ENCODE results near the gene C5orf15. TPM values are rescaled to one million over a fixed set of nuclear protein-coding genes. Genes with fewer than 3 reads are reported as not detected.

The C5orf15 gene
- polyA plus RNA-seq, 1 donor, result 73.8 TPM

- Histone ChIP-seq H3K4me1 (ENCODE audit: control insufficient read depth, insufficient read depth, low read length) (no peaks in the 10 kb centered on the region), H3K27me3 (ENCODE audit: control insufficient read depth, insufficient read depth, low read length) (no peaks in the 10 kb centered on the region), H3K4me3 (ENCODE audit: low read length) (no peak overlapping the region), H3K27ac (ENCODE audit: low read length) (no peak overlapping the region), H3K36me3 (ENCODE audit: control insufficient read depth, insufficient read depth, low read length) (peaks cover 12% of the 10 kb centered on the region), H3K9me3 (ENCODE audit: control insufficient read depth, low read depth, low read length) (no peaks in the 10 kb centered on the region)
- no CpG with 5 or more reads among the region's 7 CpGs for WGBS (ENCODE audit: insufficient coverage, low lambda C conversion rate)
- no peak for DNase-seq
These were observed 17.4 kb downstream of the C5orf15 start for GRCh38 chr5:133950821-133951612.

GRCh38 chr5:133948721-133949120, 19.7 kb downstream of the C5orf15 start:
- Histone ChIP-seq H3K36me3 (ENCODE audit: control insufficient read depth, insufficient read depth, low read length) (no peaks in the 10 kb centered on the region), H3K27me3 (ENCODE audit: control insufficient read depth, insufficient read depth, low read length) (no peaks in the 10 kb centered on the region), H3K9me3 (ENCODE audit: control insufficient read depth, low read depth, low read length) (no peaks in the 10 kb centered on the region), H3K4me1 (ENCODE audit: control insufficient read depth, insufficient read depth, low read length) (peaks cover 3% of the 10 kb centered on the region), H3K27ac (ENCODE audit: low read length) (no peak overlapping the region), H3K4me3 (ENCODE audit: low read length) (no peak overlapping the region)
- no peak for DNase-seq

DNA sequence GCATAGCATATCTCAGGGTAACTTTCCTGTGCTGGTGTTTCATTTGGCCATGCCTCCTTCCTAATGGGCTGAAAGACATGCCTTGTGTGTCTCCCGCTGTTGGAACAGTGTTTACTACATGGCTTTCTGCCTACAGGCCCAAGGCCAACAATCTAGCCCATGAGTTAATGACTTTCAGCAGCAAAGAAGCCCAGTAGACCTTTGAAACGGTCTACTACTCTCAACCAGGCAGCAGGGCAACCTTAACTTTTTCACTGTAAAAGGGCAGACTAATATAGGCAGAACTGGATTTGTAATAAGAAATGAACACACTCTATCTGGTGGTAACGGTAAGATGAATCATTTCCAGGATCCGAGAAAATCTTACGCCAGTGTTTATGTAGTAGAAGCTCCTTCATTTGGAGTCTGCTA, 21.0 kb downstream of the C5orf15 start:
- whole genome bisulfite sequencing (ENCODE audit: insufficient coverage, low lambda C conversion rate), result no CpG with 5 or more reads among the region's 5 CpGs
- Histone ChIP-seq H3K4me3 (ENCODE audit: low read length) (no peak overlapping the region), H3K36me3 (ENCODE audit: control insufficient read depth, insufficient read depth, low read length) (no peaks in the 10 kb centered on the region), H3K27me3 (ENCODE audit: control insufficient read depth, insufficient read depth, low read length) (no peaks in the 10 kb centered on the region), H3K4me1 (ENCODE audit: control insufficient read depth, insufficient read depth, low read length) (peaks cover 3% of the 10 kb centered on the region), H3K9me3 (ENCODE audit: control insufficient read depth, low read depth, low read length) (no peaks in the 10 kb centered on the region), H3K27ac (ENCODE audit: low read length) (no peak overlapping the region)
- DNase-seq, result no peak

- no CpG with 5 or more reads among the region's 3 CpGs for WGBS (ENCODE audit: insufficient coverage, low lambda C conversion rate)
- Histone ChIP-seq H3K4me3 (ENCODE audit: low read length) (no peak overlapping the region), H3K27me3 (ENCODE audit: control insufficient read depth, insufficient read depth, low read length) (no peaks in the 10 kb centered on the region), H3K4me1 (ENCODE audit: control insufficient read depth, insufficient read depth, low read length) (peaks cover 3% of the 10 kb centered on the region), H3K9me3 (ENCODE audit: control insufficient read depth, low read depth, low read length) (no peaks in the 10 kb centered on the region), H3K27ac (ENCODE audit: low read length) (no peak overlapping the region), H3K36me3 (ENCODE audit: control insufficient read depth, insufficient read depth, low read length) (no peaks in the 10 kb centered on the region)
- DNase-seq, result no peak
These were observed 22.9 kb downstream of the C5orf15 start for GRCh38 chr5:133945568-133945967.

GRCh38 chr5:133944263-133945185, 23.9 kb downstream of the C5orf15 start:
- no peak overlapping the region for H3K4me3 ChIP-seq (ENCODE audit: low read length)
- H3K4me1 ChIP-seq (ENCODE audit: control insufficient read depth, insufficient read depth, low read length), result peaks cover 6% of the 10 kb centered on the region
- H3K27ac ChIP-seq (ENCODE audit: low read length), result no peak overlapping the region
- no peaks in the 10 kb centered on the region for H3K9me3 ChIP-seq (ENCODE audit: control insufficient read depth, low read depth, low read length)
- H3K36me3 ChIP-seq (ENCODE audit: control insufficient read depth, insufficient read depth, low read length), result no peaks in the 10 kb centered on the region
- no CpG with 5 or more reads among the region's 19 CpGs for WGBS (ENCODE audit: insufficient coverage, low lambda C conversion rate)
- DNase-seq, result peak; percentile 51 to 53
- H3K27me3 ChIP-seq (ENCODE audit: control insufficient read depth, insufficient read depth, low read length), result no peaks in the 10 kb centered on the region

DNA sequence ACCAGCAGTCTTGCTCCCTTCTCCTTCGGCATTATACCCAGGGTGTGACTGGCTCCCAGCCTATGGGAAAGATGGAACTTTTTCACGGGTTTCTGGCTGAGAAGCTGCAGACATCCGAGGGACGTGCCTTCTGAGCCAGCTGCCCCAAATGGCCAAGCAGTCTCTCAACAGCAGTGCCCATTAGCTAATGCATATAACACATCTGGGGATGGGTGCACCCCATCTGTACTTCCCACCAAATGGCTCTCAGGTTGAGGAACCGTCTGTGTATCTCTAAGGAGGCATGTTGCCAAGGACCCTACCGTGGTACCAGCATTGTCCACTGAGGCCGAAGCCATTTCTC, 25.0 kb downstream of the C5orf15 start:
- no peak for DNase-seq
- no peak overlapping the region for H3K4me3 ChIP-seq (ENCODE audit: low read length)
- peaks cover 12% of the 10 kb centered on the region for H3K4me1 ChIP-seq (ENCODE audit: control insufficient read depth, insufficient read depth, low read length)
- H3K27ac ChIP-seq (ENCODE audit: low read length), result no peak overlapping the region
- no CpG with 5 or more reads among the region's 7 CpGs for WGBS (ENCODE audit: insufficient coverage, low lambda C conversion rate)
- H3K27me3 ChIP-seq (ENCODE audit: control insufficient read depth, insufficient read depth, low read length), result no peaks in the 10 kb centered on the region
- H3K9me3 ChIP-seq (ENCODE audit: control insufficient read depth, low read depth, low read length), result no peaks in the 10 kb centered on the region
- H3K36me3 ChIP-seq (ENCODE audit: control insufficient read depth, insufficient read depth, low read length), result no peaks in the 10 kb centered on the region

- no peak for DNase-seq
- no CpG with 5 or more reads among the region's 11 CpGs for WGBS (ENCODE audit: insufficient coverage, low lambda C conversion rate)
- no peaks in the 10 kb centered on the region for H3K36me3 ChIP-seq (ENCODE audit: control insufficient read depth, insufficient read depth, low read length)
- H3K4me3 ChIP-seq (ENCODE audit: low read length), result no peak overlapping the region
- no peaks in the 10 kb centered on the region for H3K27me3 ChIP-seq (ENCODE audit: control insufficient read depth, insufficient read depth, low read length)
- peaks cover 13% of the 10 kb centered on the region for H3K4me1 ChIP-seq (ENCODE audit: control insufficient read depth, insufficient read depth, low read length)
- H3K27ac ChIP-seq (ENCODE audit: low read length), result no peak overlapping the region
- H3K9me3 ChIP-seq (ENCODE audit: control insufficient read depth, low read depth, low read length), result no peaks in the 10 kb centered on the region
These were observed 25.6 kb downstream of the C5orf15 start for GRCh38 chr5:133942614-133943474.

DNA sequence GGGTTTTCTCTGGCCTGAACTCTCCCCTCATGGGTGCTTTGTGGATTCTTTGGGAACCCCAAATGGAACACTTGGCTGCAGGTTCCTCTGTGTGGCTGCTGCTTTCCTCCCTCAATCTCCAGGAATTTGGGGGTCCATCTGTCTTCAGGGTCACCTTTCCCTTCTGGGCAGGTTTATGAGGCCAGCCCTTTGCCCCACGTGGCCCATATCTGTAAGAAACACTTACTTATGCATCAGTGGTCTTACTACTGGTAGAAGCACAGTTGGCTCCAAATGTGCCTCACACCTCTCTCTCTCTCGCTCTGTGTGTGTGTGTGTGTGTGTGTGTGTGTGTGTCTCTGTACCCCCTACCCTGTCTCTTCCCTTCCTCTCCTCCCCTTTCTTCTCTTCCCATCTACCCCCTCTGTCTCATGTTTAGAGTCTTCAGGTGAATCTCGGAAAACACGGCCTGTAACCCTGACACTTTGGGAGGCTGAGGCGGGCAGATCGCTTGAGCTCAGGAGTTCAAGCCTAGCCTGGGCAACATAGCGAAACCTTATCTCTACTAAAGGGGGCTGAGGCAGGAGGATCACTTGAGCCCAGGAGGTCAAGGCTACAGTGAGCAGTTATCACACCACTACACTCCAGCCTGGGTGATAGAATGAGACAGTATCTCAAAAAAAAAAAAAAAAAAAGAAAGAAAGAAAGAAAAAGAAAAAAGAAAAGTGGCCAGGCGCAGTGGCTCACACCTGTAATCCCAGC, 26.8 kb downstream of the C5orf15 start:
- Histone ChIP-seq H3K36me3 (ENCODE audit: control insufficient read depth, insufficient read depth, low read length) (no peaks in the 10 kb centered on the region), H3K27me3 (ENCODE audit: control insufficient read depth, insufficient read depth, low read length) (no peaks in the 10 kb centered on the region), H3K4me3 (ENCODE audit: low read length) (no peak overlapping the region), H3K9me3 (ENCODE audit: control insufficient read depth, low read depth, low read length) (peaks cover under 1% of the 10 kb centered on the region), H3K4me1 (ENCODE audit: control insufficient read depth, insufficient read depth, low read length) (peaks cover 15% of the 10 kb centered on the region), H3K27ac (ENCODE audit: low read length) (no peak overlapping the region)
- WGBS (ENCODE audit: insufficient coverage, low lambda C conversion rate), result no CpG with 5 or more reads among the region's 8 CpGs
- no peak for DNase-seq

GRCh38 chr5:133939668-133940067, 28.8 kb downstream of the C5orf15 start:
- peak overlapping the region; percentile 53 for H3K27ac ChIP-seq (ENCODE audit: low read length)

More at GRCh38 chr5:133939668-133940067, 28.8 kb downstream of the C5orf15 start:
- no CpG with 5 or more reads among the region's 3 CpGs for WGBS (ENCODE audit: insufficient coverage, low lambda C conversion rate)
- H3K4me1 ChIP-seq (ENCODE audit: control insufficient read depth, insufficient read depth, low read length), result peaks cover 14% of the 10 kb centered on the region
- no peaks in the 10 kb centered on the region for H3K27me3 ChIP-seq (ENCODE audit: control insufficient read depth, insufficient read depth, low read length)
- DNase-seq, result no peak
- H3K36me3 ChIP-seq (ENCODE audit: control insufficient read depth, insufficient read depth, low read length), result no peaks in the 10 kb centered on the region
- no peak overlapping the region for H3K4me3 ChIP-seq (ENCODE audit: low read length)
- peaks cover 8% of the 10 kb centered on the region for H3K9me3 ChIP-seq (ENCODE audit: control insufficient read depth, low read depth, low read length)
